GM18519 (cell line): ENCODE results near the gene ANKRD28.

Experiments
- ATAC-seq: cut with Tn5 transposase; IDR thresholded peaks from one replicate; pipeline ENCODE4 v1.9.1; 2021; ENCODE audit warnings: mild to moderate bottlenecking, moderate library complexity; ENCODE audit not compliant: unreplicated experiment, low FRiP score

ANKRD28 gene

GRCh38 chr3:15728766-15729165 is 69.0 kb downstream of the ANKRD28 start:
- ATAC-seq = no peak

GRCh38 chr3:15726881-15727280 is 70.9 kb downstream of the ANKRD28 start:
- ATAC-seq = no peak

- ATAC-seq = peak; percentile 92
These were observed 71.7 kb downstream of the ANKRD28 start for GRCh38 chr3:15726043-15726442.

GRCh38 chr3:15724446-15724845 is 73.3 kb downstream of the ANKRD28 start:
- no peak for ATAC-seq

- ATAC-seq = no peak
These were observed 74.2 kb downstream of the ANKRD28 start for GRCh38 chr3:15723624-15723884.

GRCh38 chr3:15722877-15723623 is 74.7 kb downstream of the ANKRD28 start:
- no peak for ATAC-seq

- no peak for ATAC-seq
These were observed 81.6 kb downstream of the ANKRD28 start for GRCh38 chr3:15716178-15716577.

- no peak for ATAC-seq
These were observed 83.3 kb downstream of the ANKRD28 start for GRCh38 chr3:15714448-15714847.

- ATAC-seq = no peak
These were observed 84.4 kb downstream of the ANKRD28 start for GRCh38 chr3:15713364-15713763.

GRCh38 chr3:15711281-15711680 is 86.5 kb downstream of the ANKRD28 start:
- no peak for ATAC-seq

- ATAC-seq = no peak
These were observed 88.7 kb downstream of the ANKRD28 start for GRCh38 chr3:15708882-15709677.

GRCh38 chr3:15707779-15708178 is 90.0 kb downstream of the ANKRD28 start:
- no peak for ATAC-seq

GRCh38 chr3:15703346-15703745 is 94.4 kb downstream of the ANKRD28 start:
- no peak for ATAC-seq

- no peak for ATAC-seq
These were observed 103.2 kb downstream of the ANKRD28 start for GRCh38 chr3:15694628-15695027.

- ATAC-seq = no peak
These were observed 104.4 kb downstream of the ANKRD28 start for GRCh38 chr3:15693355-15693754.

- no peak for ATAC-seq
These were observed 107.0 kb downstream of the ANKRD28 start for GRCh38 chr3:15690748-15691147.

GRCh38 chr3:15690230-15690629 is 107.5 kb downstream of the ANKRD28 start:
- ATAC-seq = no peak

- ATAC-seq = no peak
These were observed 111.9 kb downstream of the ANKRD28 start for GRCh38 chr3:15685927-15686326.

- no peak for ATAC-seq
These were observed 114.5 kb downstream of the ANKRD28 start for GRCh38 chr3:15683253-15683652.

- ATAC-seq = no peak
These were observed 115.1 kb downstream of the ANKRD28 start for GRCh38 chr3:15682561-15683185.

GRCh38 chr3:15681668-15682067 is 116.1 kb downstream of the ANKRD28 start:
- no peak for ATAC-seq

GRCh38 chr3:15679306-15679705 is 118.5 kb downstream of the ANKRD28 start:
- ATAC-seq = no peak
